Spinal cord (tissue), 10 donors: Measurements from ENCODE around the gene SHISA6. TPM values are rescaled to one million over a fixed set of nuclear protein-coding genes. Genes with fewer than 3 reads are reported as not detected.

Experiments used
- DNase-seq, 6 donors: peaks; one replicate each; pipeline versions ENCODE4 v3.0.0 to v3.0.0-alpha.2; 2013 to 2015; ENCODE audit warnings: low spot score in 6 of 6, low read depth in 4 of 6
- H3K27ac ChIP-seq: one replicate; pipeline ENCODE4 v1.5.1; 2013; ENCODE audit warnings: low read depth, low read length, control low read depth
- H3K27me3 ChIP-seq: one replicate; pipeline ENCODE4 v1.6.1; 2013; ENCODE audit warnings: low read length; ENCODE audit not compliant: control insufficient read depth, insufficient read depth
- H3K36me3 ChIP-seq: one replicate; pipeline ENCODE4 v1.6.1; 2013; ENCODE audit warnings: low read length; ENCODE audit not compliant: control insufficient read depth, insufficient read depth
- H3K4me1 ChIP-seq: one replicate; pipeline ENCODE4 v1.6.1; 2013; ENCODE audit warnings: low read length; ENCODE audit not compliant: control insufficient read depth, insufficient read depth
- H3K4me3 ChIP-seq: one replicate; pipeline ENCODE4 v1.5.1; 2013; ENCODE audit warnings: low read depth, low read length, control low read depth
- H3K9me3 ChIP-seq: one replicate; pipeline ENCODE4 v1.6.1; 2013; ENCODE audit warnings: low read length; ENCODE audit not compliant: control insufficient read depth, insufficient read depth
- WGBS: methylation state at CpG from one replicate; pipeline ENCODE4 v1.1.5; 2013; ENCODE audit warnings: missing lambda C conversion rate; ENCODE audit not compliant: insufficient coverage; 5-methylcytosine and 5-hydroxymethylcytosine counted together
- polyA plus RNA-seq, 2 donors: library from polyadenylated mRNA; unstranded; fragments of 120-200 nt; gene quantifications; one replicate each; pipeline ENCODE4 v1.2.1, GENCODE V29; 2013; ENCODE audit not compliant: insufficient read length in 2 of 2
- total RNA-seq, 2 donors: library from RNA; depleted of rRNA in 1 of 2; stranded (reverse); fragments of 120-200 nt in 1 of 2; fragments of >200 nt in 1 of 2; gene quantifications; one replicate each; pipeline versions ENCODE4 v1.2.3 to v1.2.4, GENCODE V29; 2013 to 2014
- donor health status: healthy.

The SHISA6 gene
- total and polyA plus RNA-seq, 4 donors, result 15.5 to 104 (median 44.3) TPM

DNA sequence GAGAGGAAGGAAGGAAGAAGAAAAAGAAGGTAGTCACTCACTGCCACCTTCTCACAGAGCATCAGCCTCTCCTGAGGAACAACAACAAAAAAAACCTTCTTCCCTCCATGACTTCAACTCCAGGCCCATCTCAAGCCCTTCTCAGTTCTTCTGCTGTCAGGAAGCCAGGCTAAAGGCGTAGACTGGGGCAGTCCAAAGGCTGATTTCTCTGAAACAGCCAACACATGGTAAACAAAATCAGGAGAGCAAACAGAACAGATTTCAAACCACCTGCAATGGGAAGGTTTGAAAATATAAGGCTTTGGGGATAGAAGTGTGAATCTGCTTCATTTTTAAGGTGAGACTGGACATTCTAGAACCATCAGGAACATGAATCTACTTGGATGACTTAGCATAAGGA lies 200.0 kb downstream of the SHISA6 start:
- Histone ChIP-seq H3K36me3 (no peaks in the 10 kb centered on the region), H3K27ac (no peak overlapping the region), H3K4me1 (no peaks in the 10 kb centered on the region), H3K27me3 (no peaks in the 10 kb centered on the region), H3K4me3 (no peak overlapping the region), H3K9me3 (no peaks in the 10 kb centered on the region)
- 100% methylated on average over 1 of the region's 1 CpG for WGBS
- DNase-seq, result no peak

DNA sequence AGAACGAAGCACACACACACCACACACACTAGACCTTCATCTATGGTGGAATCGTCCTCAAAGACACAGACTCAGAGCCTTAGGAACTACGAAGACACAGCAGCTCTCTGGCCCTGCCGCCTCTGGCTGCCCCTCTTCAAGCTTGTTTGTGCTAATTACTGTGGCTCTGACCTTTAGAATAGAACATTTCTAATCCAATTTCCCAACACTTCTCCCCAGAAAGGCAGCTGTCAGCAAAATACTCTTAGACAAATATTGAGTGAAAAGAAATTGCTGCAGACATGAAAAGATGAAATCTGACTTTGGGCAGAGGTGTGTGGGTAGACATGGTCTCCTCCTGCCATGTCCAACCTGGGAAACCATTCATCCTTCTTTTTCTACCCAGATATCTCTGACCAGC lies 205.3 kb downstream of the SHISA6 start:
- Histone ChIP-seq H3K27me3 (no peaks in the 10 kb centered on the region), H3K9me3 (no peaks in the 10 kb centered on the region), H3K27ac (no peak overlapping the region), H3K4me3 (no peak overlapping the region), H3K4me1 (no peaks in the 10 kb centered on the region), H3K36me3 (no peaks in the 10 kb centered on the region)
- 88% methylated on average over 4 of the region's 4 CpGs for WGBS
- no peak for DNase-seq

DNA sequence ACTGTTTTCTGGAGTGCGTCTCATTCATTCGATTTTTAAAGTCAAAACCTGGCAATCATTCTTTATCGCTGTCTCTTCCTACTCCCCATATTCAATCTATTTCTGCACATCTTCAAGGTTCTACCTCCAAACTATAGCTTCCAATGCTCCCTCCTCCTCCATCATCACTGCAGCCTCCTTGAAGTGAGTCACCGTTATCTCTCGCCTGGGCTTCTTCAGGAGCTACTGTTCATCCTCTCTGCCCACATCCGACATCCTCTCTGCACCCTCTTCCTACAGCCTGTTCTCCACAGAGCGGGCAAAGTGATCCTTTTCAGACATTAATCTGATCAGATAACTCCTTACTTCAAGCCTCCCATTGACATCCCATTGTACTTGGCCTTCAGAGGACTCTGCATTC lies 213.1 kb downstream of the SHISA6 start:
- no peaks in the 10 kb centered on the region for H3K36me3 ChIP-seq
- H3K27ac ChIP-seq, result no peak overlapping the region
- H3K9me3 ChIP-seq, result no peaks in the 10 kb centered on the region
- peaks cover 6% of the 10 kb centered on the region for H3K4me1 ChIP-seq
- WGBS, result 97% methylated on average over 7 of the region's 7 CpGs
- H3K27me3 ChIP-seq, result no peaks in the 10 kb centered on the region
- H3K4me3 ChIP-seq, result no peak overlapping the region
- DNase-seq, result no peak

DNA sequence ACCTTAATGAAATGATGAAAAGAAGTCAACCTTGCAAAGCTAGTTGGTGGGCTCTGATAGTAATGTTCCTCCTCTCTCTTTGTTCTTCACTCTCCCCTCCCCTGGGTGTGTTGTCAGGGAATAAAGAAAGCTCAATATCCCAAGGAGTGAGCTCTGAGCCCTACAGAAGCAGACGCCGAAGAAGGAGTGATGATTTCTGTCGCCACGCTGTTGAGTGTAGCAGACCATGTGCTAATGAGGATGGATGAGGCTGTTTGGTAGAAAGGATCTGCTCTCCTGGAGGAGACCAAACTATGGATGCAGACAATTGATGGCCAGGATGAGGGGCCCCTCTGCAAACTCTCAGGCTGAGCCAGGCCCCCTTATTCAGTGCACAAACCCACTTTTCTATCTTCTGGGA lies 217.3 kb downstream of the SHISA6 start:
- Histone ChIP-seq H3K4me3 (no peak overlapping the region), H3K36me3 (no peaks in the 10 kb centered on the region), H3K27ac (no peak overlapping the region), H3K9me3 (no peaks in the 10 kb centered on the region), H3K4me1 (peaks cover 8% of the 10 kb centered on the region), H3K27me3 (no peaks in the 10 kb centered on the region)
- peak in 2 of 6 donors; percentile 22 to 61 for DNase-seq
- 19% methylated on average over 4 of the region's 4 CpGs for WGBS

DNA sequence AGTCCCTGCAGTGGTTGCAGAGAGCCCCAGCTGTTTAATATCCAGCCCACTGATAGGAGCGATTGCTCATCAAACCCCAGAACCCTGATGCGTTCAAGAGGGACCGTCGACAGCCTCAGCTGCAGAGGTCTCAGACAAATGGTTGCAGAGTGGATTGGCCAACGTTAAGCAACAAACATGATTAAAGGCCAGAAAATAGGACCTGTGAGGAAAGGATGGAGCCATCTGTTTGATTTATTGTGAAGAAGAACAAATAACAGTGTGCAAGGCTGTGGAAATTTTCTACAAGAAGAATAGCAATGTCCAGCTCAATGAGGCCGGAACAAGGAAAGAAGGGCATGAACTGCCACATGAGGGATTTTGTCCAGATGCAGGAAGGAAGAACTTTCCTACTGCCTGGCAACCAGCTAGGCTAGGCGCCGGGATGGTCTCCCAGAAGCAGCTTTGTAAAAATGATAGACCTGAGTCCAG lies 218.9 kb downstream of the SHISA6 start:
- H3K4me3 ChIP-seq, result no peak overlapping the region
- DNase-seq, result peak; percentile 15 to 92 (median 27)
- peaks cover 8% of the 10 kb centered on the region for H3K4me1 ChIP-seq
- WGBS, result 26% methylated on average over 6 of the region's 8 CpGs
- H3K36me3 ChIP-seq, result no peaks in the 10 kb centered on the region
- no peaks in the 10 kb centered on the region for H3K9me3 ChIP-seq
- no peak overlapping the region for H3K27ac ChIP-seq
- no peaks in the 10 kb centered on the region for H3K27me3 ChIP-seq

DNA sequence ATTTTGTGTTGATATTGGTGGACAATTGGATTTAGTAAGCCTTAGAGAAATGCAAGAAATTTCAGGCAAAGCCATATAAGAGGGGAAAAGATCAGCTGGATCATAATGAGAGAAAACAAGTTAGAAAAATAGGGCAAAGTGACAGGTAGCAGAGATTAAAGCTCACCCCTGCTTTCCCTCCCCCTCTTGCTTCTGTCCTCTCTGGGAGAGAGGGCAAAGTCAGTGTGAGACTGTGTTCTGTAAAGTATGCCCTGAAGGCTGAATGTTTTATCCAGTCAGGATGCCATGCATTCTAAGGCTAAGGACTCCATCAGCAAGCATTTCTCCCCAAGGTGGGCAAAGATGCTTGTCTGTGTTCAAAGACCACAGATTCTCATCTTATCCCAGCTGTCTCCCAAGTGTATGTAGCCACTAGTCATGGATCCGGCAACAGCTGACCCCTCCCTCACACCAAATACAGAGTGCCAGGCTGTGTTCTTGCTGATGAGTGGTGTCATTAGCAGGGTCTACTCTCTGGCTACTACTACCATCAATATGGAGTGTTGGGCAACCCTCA lies 221.1 kb downstream of the SHISA6 start:
- DNase-seq, result no peak
- Histone ChIP-seq H3K9me3 (no peaks in the 10 kb centered on the region), H3K27me3 (no peaks in the 10 kb centered on the region), H3K4me1 (peaks cover 8% of the 10 kb centered on the region), H3K4me3 (no peak overlapping the region), H3K36me3 (no peaks in the 10 kb centered on the region), H3K27ac (no peak overlapping the region)
- WGBS, result no CpG with 5 or more reads among the region's 1 CpG

DNA sequence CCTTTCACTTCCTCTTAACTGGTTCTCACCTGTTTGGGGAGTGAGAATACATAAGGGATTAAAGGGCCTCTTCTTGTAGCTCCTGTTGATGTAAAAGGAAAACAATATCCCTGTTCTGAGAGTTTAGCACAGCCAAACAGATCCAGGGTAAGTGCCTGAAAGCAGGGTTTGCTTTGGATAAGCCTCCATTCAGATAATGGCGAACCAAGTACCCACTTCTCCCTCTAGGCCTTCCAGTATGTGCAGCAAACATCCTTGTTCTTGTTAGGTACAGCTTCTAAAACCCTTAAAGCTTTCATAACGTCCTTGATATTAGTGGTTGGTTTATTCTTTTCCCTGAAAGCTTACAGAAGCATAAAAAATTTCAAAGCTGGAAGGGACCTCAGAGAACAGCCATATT lies 226.6 kb downstream of the SHISA6 start:
- DNase-seq, result peak in 1 of 6 donors; percentile 51
- WGBS, result no CpG with 5 or more reads among the region's 2 CpGs
- Histone ChIP-seq H3K27ac (no peak overlapping the region), H3K4me3 (no peak overlapping the region), H3K36me3 (no peaks in the 10 kb centered on the region), H3K27me3 (no peaks in the 10 kb centered on the region), H3K9me3 (no peaks in the 10 kb centered on the region), H3K4me1 (no peaks in the 10 kb centered on the region)

DNA sequence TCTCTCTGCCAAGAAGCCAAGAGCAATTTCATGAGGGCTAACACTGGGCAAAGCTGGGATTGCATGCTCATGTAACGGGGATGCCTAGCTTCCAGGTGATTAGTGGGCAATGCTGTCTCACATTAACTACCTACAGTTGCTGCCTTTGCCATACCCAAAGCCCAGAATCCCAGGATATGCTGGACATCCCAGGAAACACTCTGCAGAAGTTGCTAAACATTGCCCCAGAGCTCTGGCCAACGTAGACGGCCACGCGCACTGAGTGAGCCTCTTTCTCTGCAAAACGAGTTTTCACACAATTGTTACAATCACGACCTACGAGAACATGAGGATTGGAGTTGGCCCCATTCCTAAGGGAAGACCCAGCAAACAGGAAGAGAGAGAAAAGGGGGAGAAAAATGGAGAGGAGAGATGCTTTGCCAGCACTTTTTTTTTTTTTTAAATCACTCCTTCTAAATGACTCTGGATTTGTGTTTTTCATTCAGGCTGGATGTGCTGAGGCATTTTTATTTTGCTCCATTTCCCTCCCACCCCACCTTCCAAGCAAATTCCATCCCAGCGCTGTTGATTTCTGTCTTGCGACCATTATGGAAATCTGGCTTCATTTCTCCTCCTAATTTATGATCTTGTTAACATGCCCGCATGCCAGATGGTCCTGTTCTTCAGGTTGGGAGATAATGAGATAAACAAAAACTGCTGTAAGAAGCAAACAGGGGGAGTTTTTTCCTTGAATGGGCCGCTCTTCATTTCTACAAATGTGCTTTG lies 244.5 kb downstream of the SHISA6 start:
- Histone ChIP-seq H3K4me3 (no peak overlapping the region), H3K36me3 (no peaks in the 10 kb centered on the region), H3K9me3 (no peaks in the 10 kb centered on the region), H3K4me1 (peaks cover 23% of the 10 kb centered on the region), H3K27me3 (no peaks in the 10 kb centered on the region), H3K27ac (no peak overlapping the region)
- DNase-seq, result peak in 5 of 6 donors; percentile 7 to 93 (median 36)
- WGBS, result 51% methylated on average over 6 of the region's 12 CpGs

DNA sequence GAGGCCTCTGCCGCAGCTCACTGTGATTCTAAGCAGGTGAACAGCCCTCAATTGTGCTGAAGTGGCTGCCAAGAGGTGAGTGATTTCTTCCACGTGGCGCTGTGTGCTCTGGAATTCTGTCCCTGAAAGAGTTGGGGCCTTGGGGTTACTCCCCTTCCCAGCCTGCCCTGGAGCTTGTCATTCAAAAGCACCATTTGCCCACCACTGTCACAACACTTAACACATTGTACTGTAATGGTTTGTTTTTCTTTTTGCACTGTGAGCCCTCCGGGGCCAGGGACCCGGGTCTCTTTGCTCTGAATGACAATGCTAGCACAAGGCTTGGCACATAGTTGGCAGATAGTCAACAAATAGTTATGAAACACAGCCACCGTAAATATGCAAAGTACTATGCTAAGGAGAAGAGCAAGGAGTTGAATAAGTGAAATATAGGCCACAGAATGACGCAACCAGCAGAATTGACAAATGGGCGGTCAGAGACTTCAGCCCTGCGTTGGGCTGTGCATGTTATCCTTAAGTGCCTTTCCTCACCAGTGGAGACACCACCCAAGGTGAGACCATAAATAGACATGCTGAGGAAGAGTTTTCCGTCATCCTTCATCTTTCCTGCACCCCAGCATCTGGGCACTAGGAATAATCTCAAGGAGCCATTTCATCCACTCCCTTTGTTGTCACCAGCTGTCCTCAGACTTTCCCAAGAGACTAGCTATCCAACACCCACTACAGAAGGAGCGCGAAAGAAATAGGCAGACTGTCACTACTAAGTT lies 245.3 kb downstream of the SHISA6 start:
- H3K27me3 ChIP-seq, result no peaks in the 10 kb centered on the region
- H3K27ac ChIP-seq, result no peak overlapping the region
- WGBS, result 71% methylated on average over 9 of the region's 12 CpGs
- DNase-seq, result peak in 1 of 6 donors; percentile 68
- no peaks in the 10 kb centered on the region for H3K36me3 ChIP-seq
- H3K9me3 ChIP-seq, result no peaks in the 10 kb centered on the region
- no peak overlapping the region for H3K4me3 ChIP-seq
- H3K4me1 ChIP-seq, result peaks cover 26% of the 10 kb centered on the region
